NCI-H82 treated with DMSO at 0.1 percent for 48 hours (cell line): ENCODE measurements around the gene CASTOR2.
"Not testable (repeated sequence)": the region's sequence is repeated elsewhere in the genome, so short reads cannot be mapped to it uniquely, and the experiment has no call there.

Experiments used
- DNase-seq: peaks from one replicate; lab custom pipeline; 2025; ENCODE audit not compliant: unreplicated experiment; lab: John Stamatoyannopoulos, UW

Gene CASTOR2

GRCh38 chr7:74994869-74995543 lies 30.5 kb downstream of the CASTOR2 start:
- not testable (repeated sequence) for DNase-seq

DNA sequence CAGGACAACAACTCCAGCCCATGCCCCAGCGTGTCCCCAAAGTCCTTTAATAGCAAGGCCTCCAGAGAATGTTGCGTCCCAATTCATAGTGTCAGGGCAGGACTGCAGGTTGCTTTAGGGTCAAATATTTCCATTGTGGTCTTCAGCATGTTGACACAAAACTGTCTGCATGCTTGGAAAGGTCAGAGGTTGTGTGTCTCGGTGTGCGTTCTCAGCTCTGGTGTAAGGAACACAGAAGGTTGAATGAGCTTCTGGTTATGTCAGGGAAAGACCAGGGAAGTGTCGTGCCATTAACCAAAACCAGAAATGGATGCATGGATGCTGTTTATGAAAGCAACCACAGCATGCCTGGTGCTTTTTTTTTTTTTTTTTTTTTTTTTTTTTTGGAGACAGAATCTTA lies 31.9 kb downstream of the CASTOR2 start:
- not testable (repeated sequence) for DNase-seq

DNA sequence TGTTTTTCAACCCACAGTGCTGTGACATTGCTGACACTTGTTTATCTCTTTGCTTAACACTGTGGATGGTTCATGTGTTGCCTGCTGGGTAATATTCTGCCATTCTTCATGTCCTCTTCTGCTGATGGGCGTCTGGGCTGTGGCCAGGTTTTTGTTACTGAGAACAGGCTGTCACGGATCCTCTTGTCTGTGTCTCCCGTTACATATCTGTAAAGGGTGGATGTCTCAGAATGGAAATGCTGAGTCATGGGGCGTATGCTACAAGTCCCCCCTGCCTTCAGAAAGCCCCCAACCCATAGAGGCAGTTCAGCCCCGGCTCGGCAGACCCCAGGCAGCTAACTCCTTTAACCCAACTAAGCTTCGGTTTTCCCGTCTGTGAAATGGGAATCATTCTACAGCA lies 33.3 kb downstream of the CASTOR2 start:
- DNase-seq, result not testable (repeated sequence)

DNA sequence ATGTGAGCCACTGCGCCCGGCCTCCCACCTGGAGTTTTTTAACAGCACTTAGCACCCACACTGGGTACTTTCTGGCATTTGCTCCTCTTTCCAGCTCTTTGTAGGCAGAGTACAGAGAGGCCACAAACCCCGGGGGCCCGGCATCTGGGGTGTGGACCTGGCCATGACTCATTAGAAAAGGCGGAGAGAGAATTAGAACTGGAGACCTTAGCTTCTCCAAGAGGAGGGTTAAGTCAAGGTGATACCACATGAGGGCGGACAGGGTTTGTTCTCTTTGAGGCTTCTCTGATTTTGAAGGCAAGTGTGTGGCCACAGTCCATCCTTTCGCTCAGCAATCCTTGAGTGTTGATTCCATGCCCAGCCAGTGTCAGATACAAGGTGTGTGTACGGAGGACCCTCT lies 36.9 kb downstream of the CASTOR2 start:
- not testable (repeated sequence) for DNase-seq

DNA sequence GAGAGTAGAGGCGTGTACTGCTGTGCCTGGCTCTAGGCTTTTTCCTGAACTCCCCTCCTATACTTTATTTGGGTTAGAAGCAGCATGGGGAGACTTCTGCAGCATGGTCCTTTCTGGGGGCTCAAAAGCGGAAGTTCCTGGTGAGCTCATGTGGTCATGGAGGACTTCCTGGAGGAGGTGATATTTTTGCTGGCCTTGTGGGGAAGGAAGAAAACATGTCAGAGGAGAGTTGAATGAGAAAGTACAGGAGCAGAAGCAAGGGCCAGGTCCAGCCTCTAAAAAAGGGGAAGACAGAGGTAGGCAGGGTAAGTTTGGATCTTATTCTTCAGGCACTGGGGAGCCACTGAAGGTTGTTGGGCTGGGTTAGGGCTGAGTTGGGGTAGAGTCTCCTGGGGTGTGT lies 45.5 kb downstream of the CASTOR2 start:
- no peak for DNase-seq

- no peak for DNase-seq
These were observed 53.3 kb downstream of the CASTOR2 start for GRCh38 chr7:75017832-75018231.

DNA sequence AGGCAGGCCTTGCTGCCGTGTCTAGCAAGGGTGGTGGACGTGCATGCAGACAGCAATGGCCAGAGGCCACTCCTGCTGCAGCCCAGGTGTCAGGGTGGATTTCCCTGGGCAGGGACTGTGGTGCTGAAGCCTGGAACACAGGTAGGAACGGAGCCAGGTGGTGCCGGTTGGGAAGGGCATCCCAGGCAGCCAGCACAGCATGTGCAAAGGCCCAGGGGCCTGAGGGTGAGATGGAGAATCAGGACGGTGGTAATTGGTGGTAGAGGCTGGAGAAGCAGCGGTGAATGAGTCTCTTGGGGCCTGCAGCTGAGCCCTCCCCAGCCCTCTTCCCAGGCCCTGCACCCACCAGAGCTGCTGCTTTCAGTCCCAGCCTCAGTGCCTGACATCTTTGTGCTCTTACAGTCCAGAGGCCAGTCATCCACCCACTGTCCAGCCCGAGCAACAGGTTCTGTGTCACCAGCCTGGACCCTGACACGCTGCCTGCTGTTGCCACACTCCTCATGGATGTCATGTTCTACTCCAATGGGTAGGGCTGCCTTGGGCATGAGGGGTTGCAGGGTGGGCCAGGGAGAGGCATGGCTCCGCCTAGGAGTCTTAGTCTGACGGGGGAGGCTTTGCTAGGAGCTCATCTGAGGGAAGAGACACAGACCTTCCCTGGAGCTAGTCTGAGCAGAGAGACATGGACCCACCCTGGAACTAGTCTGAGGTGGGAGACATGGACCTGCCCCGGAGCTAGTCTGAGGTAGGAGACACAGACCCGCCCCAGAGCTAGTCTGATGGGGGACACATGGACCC lies 54.3 kb downstream of the CASTOR2 start:
- DNase-seq, result no peak

- DNase-seq, result no peak
These were observed 55.3 kb downstream of the CASTOR2 start for GRCh38 chr7:75019800-75020199.

DNA sequence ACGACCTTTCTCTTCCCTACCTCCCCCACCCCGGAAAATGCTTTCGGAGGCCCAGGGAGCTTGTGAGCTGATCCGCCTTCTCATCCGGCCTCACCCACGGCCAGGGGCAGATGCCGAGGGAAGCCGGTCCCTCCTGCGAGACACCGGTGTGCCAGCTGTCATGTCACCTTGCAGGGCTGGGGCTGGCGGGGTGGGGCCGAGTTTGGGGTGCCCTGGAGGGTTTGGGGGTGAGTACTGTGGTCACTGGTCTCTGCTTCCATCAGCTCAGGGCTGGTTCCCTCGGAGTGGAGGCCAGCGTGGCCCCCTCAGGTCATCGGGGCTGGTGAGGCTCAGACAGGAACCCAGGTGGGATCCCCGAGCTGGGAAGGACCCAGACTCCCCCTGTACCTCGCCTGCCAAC lies 60.4 kb downstream of the CASTOR2 start:
- DNase-seq, result no peak

- DNase-seq, result no peak
These were observed 63.8 kb downstream of the CASTOR2 start for GRCh38 chr7:75028299-75028698.

DNA sequence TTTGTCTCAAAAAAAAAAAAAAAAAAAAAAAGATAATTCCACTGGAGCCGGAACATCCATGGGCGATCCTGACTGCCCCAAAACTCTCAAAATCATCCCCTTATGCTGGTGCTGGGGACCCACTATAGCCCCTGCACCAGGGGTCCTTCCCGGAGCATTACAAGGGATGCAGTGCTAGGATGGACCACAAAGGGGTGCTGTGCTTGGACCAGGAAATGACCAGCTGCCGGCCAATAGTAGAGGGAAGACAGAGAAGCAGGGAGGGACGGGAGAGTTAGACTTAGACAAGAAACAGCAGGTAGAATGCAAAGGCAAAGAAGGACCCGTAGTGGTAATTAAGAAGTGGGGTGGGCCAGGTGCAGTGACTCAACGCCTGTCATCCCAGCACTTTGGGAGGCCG lies 68.6 kb downstream of the CASTOR2 start:
- DNase-seq, result no peak

DNA sequence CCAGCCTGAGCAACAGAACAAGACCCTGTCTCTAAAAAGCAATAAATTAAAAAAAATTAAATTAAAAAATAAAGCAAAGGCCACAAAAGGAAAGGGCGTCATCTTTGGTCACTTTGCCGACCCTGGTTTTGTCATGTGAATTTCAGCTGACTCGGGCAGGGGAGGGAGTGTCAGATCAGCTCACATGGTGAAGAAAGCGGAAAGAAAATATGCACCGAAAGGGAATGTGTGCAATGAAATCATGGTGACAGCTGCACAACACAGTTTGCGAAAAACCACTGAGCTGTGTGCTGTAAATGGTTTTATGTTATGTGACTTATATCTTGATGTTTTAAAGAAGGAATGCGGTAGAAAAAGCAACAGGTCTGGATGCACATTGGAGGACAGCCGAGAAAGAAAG lies 69.3 kb downstream of the CASTOR2 start:
- no peak for DNase-seq

DNA sequence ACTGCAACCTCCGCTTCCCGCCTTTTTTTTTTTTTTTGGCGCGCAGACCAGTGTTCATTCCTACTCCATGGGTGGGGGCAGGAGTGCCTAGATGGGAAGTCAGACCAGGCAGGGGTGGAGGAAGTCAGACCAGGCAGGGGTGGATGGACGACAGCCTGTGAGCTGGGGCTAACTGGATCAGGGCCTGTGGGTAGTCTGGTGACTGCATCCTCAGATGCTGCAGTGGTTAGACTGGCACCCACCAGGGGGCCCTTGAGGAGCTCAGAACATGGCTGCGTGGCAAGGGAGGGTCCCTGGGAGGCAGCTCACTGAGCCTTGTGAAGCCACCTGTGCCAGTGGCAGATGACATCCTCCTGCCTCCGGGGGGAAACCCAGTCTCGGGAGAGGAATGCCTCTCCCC lies 74.0 kb downstream of the CASTOR2 start:
- DNase-seq, result peak; percentile 14

DNA sequence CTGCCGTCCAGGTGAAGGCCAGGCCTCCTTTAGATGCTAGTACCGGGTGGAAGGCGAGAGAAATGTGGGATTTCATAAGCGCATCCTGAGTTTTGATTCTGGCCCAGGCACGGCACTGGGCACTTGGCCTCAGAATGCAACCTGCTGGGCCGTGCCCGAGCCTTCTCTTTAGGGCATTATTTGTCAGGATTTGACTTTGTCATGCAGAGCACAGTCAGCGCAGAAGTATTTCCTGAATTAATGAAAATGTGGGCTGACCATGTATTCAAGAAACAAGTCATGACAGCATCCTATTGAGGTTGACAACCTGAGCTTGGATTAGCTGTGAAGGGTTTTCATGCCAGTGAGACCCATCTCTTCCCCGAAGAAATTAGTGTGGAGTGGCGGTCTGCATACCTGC lies 74.7 kb downstream of the CASTOR2 start:
- DNase-seq, result no peak

DNA sequence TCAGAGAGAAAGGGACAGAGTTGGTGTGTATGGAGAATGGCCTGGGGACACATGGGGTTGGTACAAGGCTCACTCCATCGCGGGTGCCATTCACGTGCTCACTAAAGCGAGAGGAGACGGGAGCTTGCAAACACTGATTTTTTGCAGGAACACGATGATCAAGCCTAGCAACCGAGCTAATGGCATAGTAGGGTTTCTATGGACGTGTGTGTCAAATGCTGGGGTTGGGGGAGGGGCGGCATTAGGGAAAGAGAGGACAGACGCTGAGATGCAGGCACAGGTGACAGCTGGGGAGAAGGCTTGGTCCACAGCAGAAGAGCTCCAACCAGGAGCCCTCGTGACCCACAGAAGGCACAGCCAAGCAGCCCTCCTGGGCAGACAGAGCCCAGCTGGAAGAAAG lies 75.2 kb downstream of the CASTOR2 start:
- peak; percentile 4 for DNase-seq

DNA sequence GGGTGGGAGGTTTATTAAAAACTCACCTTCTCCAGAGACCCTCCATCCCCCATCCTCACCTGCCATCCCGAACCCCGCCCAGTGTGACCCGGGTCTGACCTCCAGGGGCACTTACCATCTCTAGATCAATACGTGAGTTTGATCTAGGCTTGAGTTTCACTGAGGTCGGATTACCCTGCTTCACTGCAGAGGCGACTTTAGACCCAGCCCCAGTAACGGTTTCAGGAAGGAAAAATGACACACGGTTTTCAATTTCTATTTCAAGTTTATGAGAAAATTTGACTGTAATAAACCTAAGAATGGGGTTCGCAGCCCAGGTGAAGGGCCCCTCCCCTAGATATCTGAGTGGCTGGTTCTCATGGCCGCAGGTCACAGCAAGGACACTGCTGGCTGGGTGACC lies 76.0 kb downstream of the CASTOR2 start:
- no peak for DNase-seq

GRCh38 chr7:75042286-75042685 lies 77.8 kb downstream of the CASTOR2 start:
- DNase-seq, result no peak

DNA sequence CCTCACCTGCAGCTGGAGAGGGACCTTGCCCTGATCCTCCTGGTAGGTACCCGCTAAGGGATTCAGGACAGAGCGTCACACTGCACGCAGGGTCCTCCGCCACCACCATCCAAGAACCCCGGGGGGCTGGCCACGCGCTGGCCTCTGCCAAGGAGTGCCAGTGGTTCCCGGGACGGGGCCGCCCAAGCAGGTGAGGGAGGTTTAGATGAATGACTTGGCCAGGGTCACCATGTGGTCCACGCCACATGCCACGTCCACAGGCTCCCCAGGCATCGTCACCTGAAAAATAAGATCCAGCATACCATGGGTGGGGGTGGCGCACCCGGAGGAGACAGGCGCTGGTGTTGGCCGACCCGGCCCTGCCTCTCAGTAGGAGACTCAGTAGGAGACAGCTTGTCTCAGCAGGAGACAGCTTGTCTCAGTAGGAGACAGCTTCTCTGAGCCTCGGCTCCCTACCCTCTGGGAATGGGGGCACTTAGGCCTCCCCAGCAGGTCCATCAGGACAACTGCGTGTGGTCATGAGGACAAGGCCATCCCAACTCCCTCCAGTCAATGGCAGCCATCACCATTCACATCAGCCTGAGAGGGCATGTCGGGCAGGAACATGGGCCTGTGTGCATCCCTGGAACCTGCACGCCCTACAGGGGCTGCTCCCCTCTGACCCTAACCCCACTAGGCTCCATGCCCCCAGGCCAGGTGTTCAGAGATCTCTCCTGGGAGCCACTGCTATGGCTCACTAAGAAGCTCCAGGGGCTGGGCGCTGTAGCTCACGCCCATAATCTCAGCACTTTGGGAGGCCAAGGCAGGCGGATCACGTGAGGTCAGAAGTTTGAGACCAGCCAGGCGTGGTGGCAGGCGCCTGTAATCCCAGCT lies 78.6 kb downstream of the CASTOR2 start:
- DNase-seq, result no peak

GRCh38 chr7:75045881-75046280 lies 81.4 kb downstream of the CASTOR2 start:
- peak; percentile 98 for DNase-seq

DNA sequence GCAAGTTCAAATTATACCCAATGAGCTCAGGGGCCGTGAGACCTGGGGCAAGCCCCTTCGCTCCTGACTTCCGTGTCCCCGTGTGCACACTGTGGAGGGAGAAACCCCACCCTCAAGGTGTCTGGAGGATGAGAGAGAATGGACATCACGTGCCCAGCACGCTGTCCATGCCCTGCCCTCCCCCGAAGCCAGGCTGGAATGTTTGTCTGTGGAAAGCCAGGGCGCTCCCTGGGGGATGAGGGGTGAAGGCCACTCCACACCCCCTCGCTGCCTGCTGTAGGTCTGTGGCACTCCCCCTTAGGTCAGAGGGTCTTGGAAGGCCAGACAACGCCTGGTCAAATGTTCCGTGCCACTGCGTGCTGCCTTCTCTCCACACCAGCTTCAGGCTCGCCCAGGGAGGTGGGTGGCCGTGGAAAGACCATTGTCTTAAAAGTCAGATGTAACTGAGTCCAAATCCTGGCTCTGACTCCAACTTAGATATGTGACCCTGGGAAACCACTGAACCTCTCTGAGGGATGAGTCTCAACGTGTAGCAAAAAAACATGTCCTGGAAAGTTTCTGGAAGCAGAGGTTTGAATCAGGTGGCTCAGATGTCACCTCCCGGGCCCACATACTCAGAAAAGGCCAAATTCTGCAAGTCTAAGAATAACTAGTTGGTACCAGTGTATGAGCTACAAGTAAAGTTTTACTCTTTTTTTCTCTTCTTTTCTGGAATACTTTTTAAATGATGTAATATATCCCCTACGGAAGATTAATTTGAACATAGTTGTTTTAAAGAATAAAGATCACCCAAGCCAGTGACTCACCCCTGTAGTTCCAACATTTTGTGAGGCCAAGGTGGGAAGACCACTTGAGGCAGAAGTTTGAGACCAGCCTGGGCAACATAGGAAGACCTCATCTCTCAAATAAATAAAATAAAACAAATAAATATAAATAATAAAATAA lies 84.2 kb downstream of the CASTOR2 start:
- DNase-seq, result no peak

GRCh38 chr7:75049817-75050216 lies 85.3 kb downstream of the CASTOR2 start:
- no peak for DNase-seq
